ENCODE results near the gene MYH9. TPM values are rescaled to one million over a fixed set of nuclear protein-coding genes. Genes with fewer than 3 reads are reported as not detected.
A peak's percentile ranks its signal among the peaks of the same experiment; 100 is the strongest.

MYH9 gene
- total RNA-seq, 1 donor from 2014 or later = 544 TPM

DNA sequence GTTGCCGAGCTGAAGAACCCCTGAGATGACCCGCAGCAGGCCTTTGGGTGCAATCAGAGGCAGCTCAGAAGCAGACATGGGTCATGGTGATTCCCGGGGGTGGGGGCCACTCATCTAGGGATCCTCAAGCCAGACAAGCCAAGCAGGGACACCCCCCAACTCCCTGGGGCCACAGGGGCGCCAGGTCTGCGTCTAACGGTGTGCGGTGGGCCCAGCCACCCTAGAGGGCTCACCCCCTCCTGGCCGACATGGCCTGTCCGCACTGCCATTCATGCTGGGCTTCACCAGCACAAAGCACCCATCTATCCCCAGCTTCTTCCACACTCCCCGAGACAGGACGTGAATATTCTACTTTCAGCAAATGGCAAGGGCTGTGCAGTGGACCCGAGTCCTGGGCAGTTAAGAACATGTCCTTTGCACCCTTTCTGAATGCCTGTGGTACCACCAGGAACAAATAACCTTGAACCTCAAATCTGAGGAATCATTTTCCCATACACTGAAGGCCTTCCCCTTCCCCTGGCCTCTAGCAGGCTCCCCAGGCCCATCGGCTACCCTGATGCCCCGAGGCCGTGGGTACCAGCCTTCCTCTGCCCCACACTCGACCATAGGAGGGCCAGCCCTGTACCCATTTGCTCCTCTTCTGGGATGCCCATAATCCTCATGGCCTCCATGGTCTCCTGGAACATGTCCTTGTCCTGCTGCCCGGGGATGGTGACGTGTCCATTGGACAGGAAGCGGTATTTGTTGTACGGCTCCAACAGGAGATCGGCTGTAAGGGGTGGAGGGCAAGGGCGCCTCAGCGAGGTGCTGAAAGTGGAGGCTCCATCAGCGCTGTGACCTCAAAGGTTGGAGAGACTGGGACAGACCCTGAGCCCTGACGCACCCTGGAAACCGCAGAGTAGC lies 67.9 kb downstream of the MYH9 start:
- no peak for DNase-seq (ENCODE audit: low spot score)

DNA sequence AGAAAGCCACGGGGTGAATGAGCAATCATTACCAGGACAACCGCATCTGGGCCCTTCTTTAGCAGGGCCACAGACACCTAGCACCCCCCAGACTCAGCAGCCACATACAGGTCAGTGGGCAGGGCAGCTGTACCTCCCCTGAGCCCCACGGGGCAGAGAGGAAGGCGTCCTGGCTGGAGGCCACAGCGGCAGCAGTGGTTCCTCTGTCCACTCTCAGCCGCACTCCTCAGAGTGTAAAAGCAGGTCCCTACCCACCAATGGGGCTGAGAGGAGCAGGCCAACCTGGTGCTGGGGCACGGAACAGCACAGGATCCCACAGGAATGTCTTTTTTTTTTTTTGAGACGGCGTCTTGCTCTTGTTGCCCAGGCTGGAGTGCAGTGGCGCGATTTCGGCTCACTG lies 69.3 kb downstream of the MYH9 start:
- DNase-seq (ENCODE audit: low spot score) = no peak

DNA sequence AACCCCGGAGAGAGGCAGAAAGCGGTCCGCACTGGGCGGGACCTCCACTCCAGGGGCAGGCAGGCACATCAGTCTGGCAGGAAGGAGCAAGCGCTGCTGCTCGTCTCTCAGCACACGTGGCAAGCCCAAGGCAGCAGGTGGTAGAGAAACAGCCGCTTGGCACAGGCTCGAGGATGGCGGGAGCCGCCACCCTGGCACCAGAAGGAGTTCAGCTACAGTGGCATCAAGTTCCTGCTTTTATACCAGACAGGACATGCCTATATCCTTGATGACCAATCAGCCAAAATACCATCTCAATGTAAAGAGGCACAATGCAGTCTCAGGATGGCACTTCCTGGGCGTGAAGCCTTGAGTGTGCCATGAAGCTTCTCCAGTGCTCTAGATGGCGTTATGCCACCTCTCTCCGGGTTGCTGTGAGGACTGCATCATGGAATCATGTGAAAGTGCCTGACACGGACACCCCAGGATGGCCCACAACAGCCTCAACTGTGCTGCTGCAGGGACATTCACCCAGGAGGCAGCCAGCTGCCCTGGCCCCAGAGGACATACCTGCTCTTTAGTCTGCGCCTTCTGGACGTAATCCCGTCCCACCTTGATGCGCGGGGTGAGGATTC lies 70.0 kb downstream of the MYH9 start:
- DNase-seq (ENCODE audit: low spot score) = no peak

DNA sequence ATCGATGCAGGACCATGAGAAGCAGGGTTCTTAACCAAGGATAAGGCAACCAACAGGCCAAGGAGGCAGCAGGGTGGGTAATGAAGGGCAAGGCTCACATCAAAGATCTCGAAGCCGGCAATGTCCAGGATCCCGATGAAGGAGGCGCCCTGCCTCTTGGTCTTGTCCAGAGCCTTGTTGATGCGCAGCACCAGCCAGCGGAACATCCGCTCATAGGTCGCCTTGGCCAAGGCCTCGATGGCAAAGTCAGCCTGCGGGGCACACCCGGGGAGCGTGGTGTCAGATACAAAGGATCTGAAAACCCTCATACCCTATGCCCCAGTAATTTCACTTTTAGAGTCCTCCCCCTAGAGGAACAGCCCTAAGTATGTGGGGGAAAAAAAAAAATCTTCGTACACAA lies 71.3 kb downstream of the MYH9 start:
- no peak for DNase-seq (ENCODE audit: low spot score)

DNA sequence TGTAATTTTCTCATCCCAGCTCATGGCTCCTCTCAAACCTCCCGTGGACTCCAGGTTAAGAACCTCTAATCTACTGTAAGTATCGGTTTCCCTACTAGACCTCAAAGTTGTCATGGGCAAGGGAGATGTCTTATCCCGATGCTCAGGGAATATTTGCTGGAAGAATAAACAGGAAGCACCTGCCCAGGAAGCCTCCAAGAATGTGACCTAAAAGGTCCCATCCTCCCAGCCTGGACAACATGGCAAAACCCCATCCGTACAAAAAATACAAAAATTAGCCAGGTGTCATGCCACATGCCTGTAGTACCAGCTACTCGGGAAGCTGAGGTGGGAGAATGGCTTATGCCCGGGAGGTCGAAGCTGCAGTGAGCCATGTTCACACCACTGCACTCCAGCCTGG lies 72.4 kb downstream of the MYH9 start:
- DNase-seq (ENCODE audit: low spot score) = no peak

DNA sequence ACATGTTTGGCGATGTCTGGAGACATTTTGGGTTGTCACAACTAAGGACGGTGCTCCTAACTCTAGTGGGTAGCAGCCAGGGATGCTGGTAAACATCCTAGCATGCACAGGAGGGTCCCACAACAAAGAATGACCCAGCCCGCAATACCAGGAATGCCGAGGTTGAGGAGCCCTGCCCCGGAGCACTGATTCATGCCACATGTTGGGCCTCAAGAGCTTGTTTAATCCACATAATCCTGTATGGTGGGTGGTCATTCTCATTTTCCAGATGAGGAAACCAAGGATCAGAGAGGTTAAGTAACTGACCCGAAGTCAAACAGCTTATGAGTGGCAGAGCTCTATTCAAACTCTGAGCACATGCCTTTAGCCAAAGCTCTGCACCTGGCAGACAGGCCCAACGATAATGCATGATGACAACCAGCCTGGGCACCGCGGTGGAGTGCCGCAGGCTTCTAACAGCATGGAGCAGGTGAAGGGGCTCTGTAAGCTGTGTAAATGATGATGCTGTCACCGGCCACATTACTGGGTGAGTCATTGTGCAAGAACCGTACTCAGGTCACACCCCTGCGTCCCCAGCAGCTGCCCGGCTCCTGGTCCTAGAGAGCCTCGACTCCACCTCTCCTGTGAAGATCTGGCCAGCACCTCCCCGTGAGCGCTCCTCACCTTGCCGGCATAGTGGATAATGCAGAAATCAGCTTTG lies 76.2 kb downstream of the MYH9 start:
- DNase-seq (ENCODE audit: low spot score) = no peak

DNA sequence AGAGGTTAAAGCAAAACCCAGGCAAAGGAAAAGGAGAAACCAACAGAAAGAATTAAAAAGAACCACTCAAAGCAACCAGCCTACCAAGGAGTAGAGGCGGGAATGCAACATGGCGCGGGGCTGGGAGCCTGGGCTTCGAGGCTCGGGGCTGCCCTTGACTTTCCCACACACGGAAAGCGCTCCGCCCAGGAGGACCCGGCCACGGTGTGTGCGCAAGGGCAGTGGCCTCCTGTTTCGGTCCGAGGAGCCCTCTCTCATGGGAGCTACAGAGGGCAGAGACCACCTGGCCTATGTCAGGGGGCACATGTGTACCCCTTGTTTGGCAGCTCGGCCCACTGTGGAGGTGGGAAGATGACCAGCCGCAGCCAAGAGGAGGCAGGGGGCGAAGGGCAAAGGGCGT lies 78.9 kb downstream of the MYH9 start:
- DNase-seq (ENCODE audit: low spot score) = no peak

DNA sequence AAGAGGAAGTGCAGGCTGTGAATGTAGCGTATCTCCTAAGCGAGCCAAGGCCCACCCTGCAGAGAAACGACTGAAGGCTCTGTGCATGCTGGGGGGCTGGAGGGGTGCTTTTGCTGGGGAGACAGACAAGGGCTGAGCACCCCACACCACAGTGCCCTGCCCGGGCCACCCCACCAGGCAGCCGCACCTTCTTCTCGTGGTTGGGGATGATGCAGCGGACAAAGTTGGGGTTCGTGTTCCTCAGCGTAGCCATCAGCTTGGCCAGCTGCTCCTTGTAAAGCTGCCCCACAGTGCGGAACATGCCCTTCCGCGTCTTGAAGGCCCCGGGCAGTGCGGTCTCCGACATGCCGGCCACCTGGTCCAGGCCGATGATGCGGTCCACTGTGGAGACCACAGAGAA lies 81.5 kb downstream of the MYH9 start:
- no peak for DNase-seq (ENCODE audit: low spot score)

DNA sequence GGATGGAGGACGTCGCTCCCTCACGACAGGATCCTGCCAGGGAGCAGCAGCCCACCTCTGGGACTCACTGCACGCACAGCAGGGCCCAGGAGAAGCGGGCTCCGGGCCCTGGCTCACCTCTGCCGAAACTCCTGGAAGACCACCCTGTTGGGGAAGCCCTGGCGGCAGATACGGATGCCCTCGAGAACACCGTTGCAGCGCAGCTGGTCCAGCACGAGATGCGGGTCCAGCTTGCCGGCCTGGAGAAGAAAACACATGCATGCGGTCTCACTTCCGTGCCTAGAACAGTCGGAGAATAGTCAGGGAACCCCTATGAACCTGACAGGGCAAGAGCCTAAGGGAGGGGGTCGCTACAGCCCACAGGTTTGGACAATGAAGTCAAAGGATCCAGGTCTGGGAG lies 82.0 kb downstream of the MYH9 start:
- DNase-seq (ENCODE audit: low spot score) = no peak

DNA sequence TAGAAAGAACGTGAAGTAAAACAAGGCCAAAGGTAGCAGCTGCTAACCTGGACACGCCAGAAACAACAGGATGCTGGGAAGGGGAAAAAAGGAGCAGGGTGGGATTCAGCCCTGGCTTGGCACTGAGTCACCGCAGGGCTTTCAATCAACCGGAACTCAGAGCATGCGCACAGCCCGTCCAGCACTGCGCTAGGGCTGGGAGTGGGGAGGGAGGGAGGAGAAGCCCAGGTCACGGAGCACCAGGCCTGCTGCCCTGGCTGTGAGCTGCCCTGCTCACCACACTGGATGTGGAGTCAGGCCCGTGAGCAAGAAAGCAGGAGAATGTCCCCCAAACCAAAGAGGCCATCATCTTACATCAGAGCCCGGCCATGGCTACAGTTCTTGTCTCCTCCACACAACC lies 83.3 kb downstream of the MYH9 start:
- no peak for DNase-seq (ENCODE audit: low spot score)

DNA sequence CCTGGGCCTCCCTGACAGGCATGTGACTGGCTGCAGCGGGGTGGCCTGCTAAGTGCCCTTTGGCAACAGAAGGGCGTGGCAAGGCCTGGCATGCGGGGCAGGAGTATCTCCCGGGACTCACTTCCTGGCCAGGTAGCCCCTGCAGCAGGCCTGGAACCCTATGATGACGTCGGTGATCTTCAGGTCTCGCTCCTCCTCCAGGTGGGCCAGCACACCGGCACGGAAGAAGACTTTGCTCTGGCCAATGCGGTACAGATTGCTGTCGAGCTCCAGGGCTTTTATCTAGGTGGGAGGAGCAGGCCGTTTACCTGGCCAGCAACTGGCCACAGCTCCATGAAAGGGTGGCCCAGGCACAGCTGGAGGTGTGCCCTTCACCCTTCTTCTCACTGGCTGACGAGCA lies 83.9 kb downstream of the MYH9 start:
- DNase-seq (ENCODE audit: low spot score) = peak; percentile 75

DNA sequence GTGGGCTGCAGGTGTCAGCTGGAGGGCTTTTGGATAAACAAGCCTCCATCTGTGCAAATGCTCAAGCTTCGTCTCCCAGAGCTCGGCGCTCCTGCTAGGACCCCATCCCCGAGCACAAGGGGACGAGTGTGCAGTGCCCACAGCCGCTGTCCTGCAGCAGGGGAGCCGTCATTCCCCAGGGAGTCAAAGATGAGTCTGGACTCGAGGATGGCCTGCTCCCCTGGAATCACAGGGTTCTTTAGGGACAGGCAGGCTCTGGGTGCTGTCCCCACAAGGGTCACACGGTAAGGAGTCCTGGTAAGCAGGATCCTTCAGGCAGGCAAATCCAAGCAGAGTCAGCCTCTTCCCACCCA lies 84.7 kb downstream of the MYH9 start:
- DNase-seq (ENCODE audit: low spot score) = no peak

DNA sequence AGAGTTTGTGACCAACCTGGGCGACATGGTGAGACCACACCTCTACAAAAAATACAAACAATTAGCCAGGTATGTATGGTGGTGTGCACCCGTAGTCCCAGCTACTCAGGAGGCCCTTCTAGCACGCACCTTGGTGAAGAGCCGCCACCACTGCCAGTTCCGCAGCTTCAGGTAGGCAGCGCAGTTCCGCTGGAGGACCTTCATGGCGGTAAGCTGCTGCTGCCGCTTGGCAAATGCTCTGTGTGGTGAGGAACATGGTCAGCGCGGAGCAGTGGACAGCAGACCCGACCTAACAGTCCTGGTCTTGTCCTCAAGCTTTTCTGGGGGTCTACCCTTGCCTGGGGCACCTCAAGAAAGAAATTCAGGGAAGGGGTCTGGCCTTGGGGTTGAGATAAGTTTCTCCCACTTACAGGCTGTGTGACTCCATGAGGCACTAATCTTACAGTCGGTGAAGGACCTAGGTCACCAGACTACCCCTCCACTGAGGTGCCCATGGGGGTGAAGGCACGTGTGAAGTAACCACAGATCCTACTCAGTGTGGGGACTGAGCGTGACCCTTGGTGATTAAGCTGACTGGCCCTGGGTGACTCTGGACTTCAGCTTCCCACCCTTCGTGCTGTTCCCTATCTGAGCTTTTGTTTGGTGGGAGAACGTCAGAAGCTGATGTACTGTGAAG lies 85.2 kb downstream of the MYH9 start:
- DNase-seq (ENCODE audit: low spot score) = no peak

DNA sequence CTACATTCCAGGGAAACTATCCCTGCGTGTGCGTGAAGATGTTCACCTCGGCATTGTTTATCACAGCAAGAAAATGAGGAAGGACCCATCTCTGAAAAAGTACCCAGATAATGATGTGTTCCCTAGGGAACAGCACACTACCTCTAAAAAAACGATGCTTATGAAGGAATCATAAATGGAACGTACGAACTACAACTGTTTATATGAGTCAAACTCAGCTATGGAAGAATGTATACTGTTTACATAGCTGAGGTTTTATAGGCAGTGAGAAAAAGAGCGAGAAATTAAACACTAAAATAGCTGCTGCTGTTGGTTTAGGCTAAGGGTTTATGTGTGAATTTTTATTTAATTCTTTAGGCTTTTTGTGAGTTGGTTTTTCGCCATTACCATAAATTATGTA lies 85.9 kb downstream of the MYH9 start:
- no peak for DNase-seq (ENCODE audit: low spot score)

DNA sequence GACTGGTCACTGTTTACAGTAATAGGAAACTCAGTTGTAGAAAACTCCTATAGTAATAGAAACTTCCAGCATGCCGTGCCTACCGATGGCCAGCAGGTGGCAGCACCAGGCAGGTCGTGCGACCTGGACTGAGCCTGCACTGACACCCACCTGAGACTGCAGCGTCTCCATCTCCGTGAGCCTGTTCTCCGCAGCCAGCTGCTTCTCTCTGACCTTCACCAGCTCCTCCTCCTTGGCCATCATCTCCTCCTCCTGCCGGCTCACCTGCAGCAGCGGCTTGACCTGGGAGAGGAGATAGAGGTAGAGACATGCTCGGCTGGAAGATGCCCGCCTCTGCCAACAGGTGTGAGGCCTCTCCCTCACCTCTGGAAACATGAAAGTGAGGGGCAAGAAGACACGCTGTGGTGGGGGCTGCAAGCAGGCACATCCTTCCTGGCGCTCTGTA lies 86.4 kb downstream of the MYH9 start:
- DNase-seq (ENCODE audit: low spot score) = peak; percentile 80

DNA sequence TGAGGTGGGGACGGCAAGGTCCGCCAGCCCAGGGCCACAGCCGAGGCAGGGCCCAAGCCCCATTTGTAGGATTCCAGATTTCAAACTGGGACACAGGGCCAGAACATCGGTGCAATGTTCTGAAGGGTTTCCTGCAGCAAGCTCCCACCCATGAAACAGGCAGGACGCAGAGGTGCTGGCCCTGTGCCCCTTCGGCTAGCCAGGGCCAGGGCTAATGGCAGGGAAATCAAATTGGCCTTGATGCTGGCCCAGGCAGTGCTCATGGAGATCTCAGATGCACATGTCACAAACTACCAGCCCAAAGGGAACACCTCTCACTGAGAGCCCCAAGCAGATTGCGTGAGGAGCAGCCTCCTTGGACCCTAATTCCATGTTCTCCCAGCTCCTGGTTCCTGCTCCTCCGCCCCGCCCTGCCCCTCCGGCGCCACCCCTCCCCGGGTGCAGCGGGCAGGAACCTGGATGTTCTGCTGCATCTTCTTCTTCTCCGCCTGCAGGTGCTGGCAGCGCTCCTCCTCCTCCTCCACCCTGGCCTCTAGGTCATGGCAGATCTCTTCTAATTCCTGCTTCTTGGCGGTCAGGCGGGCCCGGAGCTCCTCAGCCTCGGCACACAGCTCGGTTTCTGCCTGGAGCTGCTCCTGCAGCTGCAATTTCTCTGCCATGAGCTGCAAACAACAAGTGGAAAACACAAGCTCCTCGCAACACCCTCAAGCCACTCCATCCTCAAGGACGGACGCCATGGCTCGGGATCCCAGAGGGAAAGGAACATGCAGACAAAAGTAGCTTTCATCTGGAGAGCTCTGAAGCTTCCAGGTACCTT lies 87.2 kb downstream of the MYH9 start:
- DNase-seq (ENCODE audit: low spot score) = no peak

DNA sequence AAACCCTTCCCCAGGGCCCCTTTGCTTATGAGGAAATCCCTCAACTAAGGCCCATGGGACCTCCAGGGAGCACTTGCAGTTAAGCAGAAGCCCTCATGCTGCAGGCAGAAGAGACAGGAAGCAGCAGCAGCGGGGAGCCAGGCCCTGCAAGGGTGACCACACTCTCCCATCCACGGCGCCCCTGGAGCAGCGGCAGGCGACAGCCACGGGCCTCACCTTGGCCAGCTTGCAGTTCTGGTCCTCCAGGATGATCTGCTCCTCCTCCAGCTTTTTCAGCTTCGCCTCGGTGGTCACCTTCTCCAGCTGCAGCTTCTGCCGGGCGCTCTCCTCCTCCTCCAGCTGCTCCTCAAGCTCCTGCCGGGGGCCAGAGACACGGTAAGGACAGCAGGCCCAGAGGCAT lies 87.9 kb downstream of the MYH9 start:
- no peak for DNase-seq (ENCODE audit: low spot score)

DNA sequence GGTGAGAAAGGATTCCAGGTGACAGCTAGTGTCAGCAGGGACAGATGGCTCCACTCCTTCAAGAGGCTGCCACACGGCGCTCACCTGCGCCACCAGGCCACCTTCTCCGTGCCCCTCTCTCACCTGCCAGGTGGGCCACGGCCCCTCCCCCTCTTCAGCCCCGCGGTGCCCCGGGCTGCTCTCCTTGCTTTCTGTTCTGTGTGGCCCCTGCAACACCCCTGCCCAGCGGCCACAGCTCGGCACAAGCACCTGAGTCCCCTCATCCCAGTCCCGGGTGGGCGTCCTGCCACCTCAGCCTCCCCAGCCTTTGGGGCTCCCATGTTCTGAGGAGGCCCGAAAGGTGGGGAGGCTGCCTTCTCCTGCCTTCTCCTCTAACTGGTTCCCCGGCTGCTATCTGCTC lies 88.5 kb downstream of the MYH9 start:
- DNase-seq (ENCODE audit: low spot score) = no peak

DNA sequence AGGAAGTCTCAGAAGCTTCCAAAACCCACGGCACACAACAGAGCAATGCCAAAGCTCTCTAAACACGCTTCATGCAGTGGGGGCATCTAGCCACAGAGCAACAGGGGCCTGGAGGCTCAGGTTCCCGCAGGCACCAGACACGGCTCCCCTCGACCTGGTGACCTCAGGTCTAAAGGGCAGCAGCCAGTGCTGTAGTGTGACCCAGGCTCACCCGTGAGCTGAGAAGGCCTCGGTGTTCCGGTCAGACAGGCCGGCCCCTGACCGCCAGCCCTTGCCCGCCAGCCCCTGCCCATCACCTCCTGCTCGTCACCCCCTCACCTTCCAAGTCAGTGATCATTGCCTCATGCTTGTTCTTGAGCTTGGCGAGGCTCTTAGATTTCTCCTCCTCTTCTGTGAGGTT lies 89.2 kb downstream of the MYH9 start:
- no peak for DNase-seq (ENCODE audit: low spot score)

DNA sequence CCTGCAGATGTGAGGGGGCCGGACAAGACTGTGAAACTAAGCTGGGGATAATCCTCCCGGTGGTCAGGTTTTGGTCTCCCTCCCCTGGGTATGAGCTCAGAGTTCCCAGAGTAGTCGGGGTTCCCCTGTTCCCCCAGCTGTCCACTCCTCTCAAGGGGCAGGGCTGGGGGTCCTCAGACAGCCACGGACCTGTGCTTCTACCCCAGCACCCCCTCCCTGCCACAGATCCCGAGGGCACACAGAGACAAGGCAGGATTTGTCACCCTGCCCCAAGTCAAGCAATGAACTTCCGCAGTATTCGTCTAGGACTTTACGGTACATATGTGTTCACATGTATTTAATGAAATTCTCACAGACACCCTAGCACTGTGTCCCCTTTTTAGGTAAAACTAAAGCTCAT lies 89.6 kb downstream of the MYH9 start:
- no peak for DNase-seq (ENCODE audit: low spot score)

DNA sequence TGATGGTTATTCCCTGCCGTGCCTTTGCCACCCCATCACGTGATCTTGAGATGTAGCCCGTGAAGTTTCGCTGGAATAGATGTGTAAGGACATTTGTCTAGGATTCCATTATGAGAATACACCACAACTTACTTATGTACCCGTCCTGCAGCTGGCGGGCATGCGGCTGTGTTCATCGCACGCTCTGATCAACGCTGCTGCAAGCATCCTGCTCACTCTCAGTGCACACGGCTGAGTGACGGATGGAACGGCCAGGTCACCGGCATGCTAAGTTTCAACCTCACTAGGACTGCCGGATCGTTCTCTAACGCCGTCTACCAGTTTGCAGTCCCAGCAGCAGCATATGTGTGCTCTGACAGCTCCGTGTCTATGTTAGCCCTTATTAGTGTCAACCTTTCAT lies 90.2 kb downstream of the MYH9 start:
- no peak for DNase-seq (ENCODE audit: low spot score)

DNA sequence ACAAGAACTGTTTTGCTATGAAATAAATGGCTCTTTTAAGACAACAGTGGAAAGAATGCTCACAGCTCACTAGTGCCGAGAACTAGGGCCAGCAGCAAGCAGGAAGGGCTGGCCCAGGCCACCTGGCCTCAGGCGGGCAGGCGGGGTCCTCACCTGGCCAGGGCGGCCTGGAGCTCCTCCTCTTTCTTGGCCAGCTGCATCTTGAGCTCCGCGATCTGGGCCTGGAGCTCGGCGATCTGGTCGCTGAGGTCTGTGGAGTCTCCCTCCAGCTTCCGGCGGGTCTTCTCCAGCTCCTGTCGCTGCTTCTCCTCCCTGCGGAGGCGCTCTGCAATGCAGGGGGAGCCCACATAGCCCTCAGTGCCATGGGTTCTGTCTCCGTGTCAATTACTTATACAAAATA lies 91.1 kb downstream of the MYH9 start:
- DNase-seq (ENCODE audit: low spot score) = no peak
